Loucy (cell line): ENCODE results near the gene THTPA.
A peak's percentile ranks its signal among the peaks of the same experiment; 100 is the strongest.

Source experiments
- H2AFZ ChIP-seq: fragments of 200-600 bp; sonication (generic); 2 replicates; pipeline ENCODE4 v1.6.0; 2016; ENCODE audit warnings: antibody characterized with exemption, mild to moderate bottlenecking, low read length, moderate library complexity
- H3F3A ChIP-seq: fragments of 200-600 bp; 2 replicates; pipeline ENCODE4 v1.6.0; 2016; ENCODE audit warnings: antibody characterized with exemption, low read depth, mild to moderate bottlenecking
- H3K27me3 ChIP-seq: fragments of 200-600 bp; sonication (generic); 2 replicates; pipeline ENCODE4 v1.6.1; 2014; ENCODE audit warnings: low read length, mild to moderate bottlenecking; ENCODE audit not compliant: insufficient read depth, poor library complexity, severe bottlenecking
- H3K36me3 ChIP-seq: fragments of 200-600 bp; sonication (generic); 2 replicates; pipeline ENCODE4 v1.6.1; 2016; ENCODE audit warnings: low read length; ENCODE audit not compliant: insufficient read depth
- H3K4me1 ChIP-seq: fragments of 200-600 bp; sonication (generic); 2 replicates; pipeline ENCODE4 v1.5.1; 2014; ENCODE audit warnings: low read length, mild to moderate bottlenecking; ENCODE audit not compliant: insufficient read depth, poor library complexity, severe bottlenecking
- H3K4me2 ChIP-seq: fragments of 200-600 bp; sonication (generic); 2 replicates; pipeline ENCODE4 v1.6.0; 2014; ENCODE audit warnings: antibody characterized with exemption, low read length, low read depth, mild to moderate bottlenecking; ENCODE audit not compliant: poor library complexity, severe bottlenecking
- H3K4me3 ChIP-seq: fragments of 200-600 bp; sonication (generic); 2 replicates; pipeline ENCODE4 v1.5.1; 2014; ENCODE audit warnings: low read length, mild to moderate bottlenecking, mixed read lengths; ENCODE audit not compliant: poor library complexity, severe bottlenecking
- H3K79me2 ChIP-seq: fragments of 200-600 bp; sonication (generic); 2 replicates; pipeline ENCODE4 v1.6.1; 2014; ENCODE audit warnings: low read length; ENCODE audit not compliant: insufficient read depth
- H3K9ac ChIP-seq: fragments of 200-600 bp; sonication (generic); 2 replicates; pipeline ENCODE4 v1.6.0; 2014; ENCODE audit warnings: mild to moderate bottlenecking, low read depth, low read length, moderate library complexity; ENCODE audit not compliant: poor library complexity, severe bottlenecking
- H3K9me2 ChIP-seq: fragments of 200-600 bp; sonication (generic); replicated peaks from 2 replicates; pipeline ENCODE4 v1.6.1; 2016; ENCODE audit warnings: low read depth, low read length, mixed read lengths
- H3K9me3 ChIP-seq: fragments of 200-600 bp; sonication (generic); 2 replicates; pipeline ENCODE4 v1.6.1; 2014; ENCODE audit warnings: mild to moderate bottlenecking, antibody characterized with exemption, low read length, low read depth; ENCODE audit not compliant: insufficient read depth
- H4K20me1 ChIP-seq: fragments of 200-600 bp; sonication (generic); 2 replicates; pipeline ENCODE4 v1.6.0; 2014; ENCODE audit warnings: antibody characterized with exemption, low read length, mild to moderate bottlenecking; ENCODE audit not compliant: insufficient read depth, poor library complexity, severe bottlenecking
- CTCF ChIP-seq: fragments of 200-600 bp; sonication (generic); conservative IDR thresholded peaks from 2 replicates; pipeline ENCODE4 v1.5.1; 2014; ENCODE audit warnings: mild to moderate bottlenecking, antibody characterized with exemption, low read length
- EZH2phosphoT487 ChIP-seq: fragments of 200-600 bp; IDR thresholded peaks from 2 replicates; pipeline ENCODE4 v1.6.1; 2018; ENCODE audit warnings: antibody characterized with exemption, mild to moderate bottlenecking, moderate library complexity, borderline replicate concordance

THTPA gene

GRCh38 chr14:23562822-23563472 is 6.9 kb downstream of the THTPA start:
- peaks cover 22% of the 10 kb centered on the region for H4K20me1 ChIP-seq
- no peaks in the 10 kb centered on the region for H3K9me2 ChIP-seq
- H3K27me3 ChIP-seq: no peaks in the 10 kb centered on the region
- H3K4me3 ChIP-seq: no peak overlapping the region
- H3K4me2 ChIP-seq: no peak overlapping the region
- peaks cover 7% of the 10 kb centered on the region for H3K4me1 ChIP-seq
- H3F3A ChIP-seq: no peaks in the 10 kb centered on the region
- no peak overlapping the region for H3K9ac ChIP-seq
- H3K36me3 ChIP-seq: peaks cover 39% of the 10 kb centered on the region; the same call in 1 of the 2 replicates
- H2AFZ ChIP-seq: no peak overlapping the region
- H3K9me3 ChIP-seq: no peaks in the 10 kb centered on the region
- H3K79me2 ChIP-seq: peaks cover 18% of the 10 kb centered on the region
- TF ChIP-seq EZH2phosphoT487 (no peak), CTCF (peak; percentile 92)

DNA sequence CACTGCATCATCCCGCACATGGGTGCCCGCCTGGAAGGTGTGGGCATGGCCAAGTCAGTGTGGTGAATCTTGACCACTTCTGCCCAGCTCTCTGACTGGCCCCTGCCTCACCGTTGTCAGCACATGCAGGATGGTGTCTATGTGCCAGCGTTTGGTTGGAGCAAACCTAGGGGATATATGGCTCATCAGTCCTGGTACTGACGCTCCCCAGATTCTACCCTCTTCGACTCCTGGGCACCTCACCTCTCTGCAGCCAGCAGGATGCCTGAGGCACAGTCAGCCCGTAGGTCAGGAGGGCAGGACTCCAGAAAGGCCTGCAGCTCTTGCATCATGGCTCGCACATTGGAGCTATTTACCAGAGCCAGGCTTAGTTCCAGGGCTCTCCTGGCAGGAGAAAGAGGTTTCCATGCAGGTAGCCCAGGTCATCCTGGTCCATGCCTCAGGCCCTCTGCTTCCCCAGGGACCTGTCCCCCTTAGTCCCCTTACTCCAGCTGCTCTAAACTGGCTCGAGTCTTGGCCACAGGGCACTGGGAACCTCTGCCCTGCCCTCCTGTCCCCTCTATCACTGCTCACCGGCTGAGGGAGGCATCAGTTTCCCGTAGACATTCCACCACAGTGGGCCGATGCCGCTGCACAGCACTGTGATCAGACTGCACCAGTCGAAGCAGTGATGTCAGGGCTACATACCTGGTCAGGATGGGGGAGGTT is 7.6 kb downstream of the THTPA start:
- H3K9me2 ChIP-seq: no peaks in the 10 kb centered on the region
- no peak overlapping the region for H3K9ac ChIP-seq
- no peak overlapping the region for H2AFZ ChIP-seq
- no peaks in the 10 kb centered on the region for H3K9me3 ChIP-seq
- peaks cover 14% of the 10 kb centered on the region for H3K4me1 ChIP-seq
- H3K27me3 ChIP-seq: no peaks in the 10 kb centered on the region
- peaks cover 22% of the 10 kb centered on the region for H4K20me1 ChIP-seq
- H3K4me3 ChIP-seq: no peak overlapping the region
- no peak overlapping the region for H3K4me2 ChIP-seq
- peaks cover 25% of the 10 kb centered on the region for H3K79me2 ChIP-seq
- TF ChIP-seq EZH2phosphoT487 (no peak), CTCF (no peak)
- peaks cover 39% of the 10 kb centered on the region; the same call in 1 of the 2 replicates for H3K36me3 ChIP-seq
- H3F3A ChIP-seq: no peaks in the 10 kb centered on the region

- Histone ChIP-seq H3K36me3 (peaks cover 39% of the 10 kb centered on the region; the same call in 1 of the 2 replicates), H3K9ac (no peak overlapping the region)
Measured at GRCh38 chr14:23564181-23564812, 8.2 kb downstream of the THTPA start.

More at GRCh38 chr14:23564181-23564812, 8.2 kb downstream of the THTPA start:
- TF ChIP-seq CTCF (no peak), EZH2phosphoT487 (no peak)
- H3K79me2 ChIP-seq: peaks cover 25% of the 10 kb centered on the region
- no peak overlapping the region for H2AFZ ChIP-seq
- H3K9me2 ChIP-seq: no peaks in the 10 kb centered on the region
- H3K4me1 ChIP-seq: peaks cover 20% of the 10 kb centered on the region
- no peak overlapping the region for H3K4me3 ChIP-seq
- peaks cover 5% of the 10 kb centered on the region; the same call in 1 of the 2 replicates for H3F3A ChIP-seq
- H3K27me3 ChIP-seq: no peaks in the 10 kb centered on the region
- no peak overlapping the region for H3K4me2 ChIP-seq
- H3K9me3 ChIP-seq: no peaks in the 10 kb centered on the region
- peaks cover 19% of the 10 kb centered on the region for H4K20me1 ChIP-seq
